Hepatocyte (in vitro differentiated cells): ENCODE results near the gene PTN.

Experiments used
- EZH2 ChIP-seq: fragments of 200-600 bp; sonication (generic); IDR thresholded peaks from 2 replicates; pipeline ENCODE4 v1.6.1; 2016; ENCODE audit warnings: antibody characterized with exemption, mild to moderate bottlenecking, borderline replicate concordance
- EZH2phosphoT487 ChIP-seq: fragments of 200-600 bp; sonication (generic); IDR thresholded peaks from one replicate; pipeline ENCODE4 v1.6.1; 2018; ENCODE audit warnings: antibody characterized with exemption, mild to moderate bottlenecking, low read depth, moderate library complexity; ENCODE audit not compliant: unreplicated experiment, severe bottlenecking
- TF ChIP-seq, protein P1 (sequence below): fragments of 200-600 bp; sonication (generic); IDR thresholded peaks from 2 replicates; pipeline ENCODE4 v1.5.1; 2016; ENCODE audit warnings: antibody characterized with exemption, mild to moderate bottlenecking; ENCODE audit not compliant: poor library complexity

DNA sequence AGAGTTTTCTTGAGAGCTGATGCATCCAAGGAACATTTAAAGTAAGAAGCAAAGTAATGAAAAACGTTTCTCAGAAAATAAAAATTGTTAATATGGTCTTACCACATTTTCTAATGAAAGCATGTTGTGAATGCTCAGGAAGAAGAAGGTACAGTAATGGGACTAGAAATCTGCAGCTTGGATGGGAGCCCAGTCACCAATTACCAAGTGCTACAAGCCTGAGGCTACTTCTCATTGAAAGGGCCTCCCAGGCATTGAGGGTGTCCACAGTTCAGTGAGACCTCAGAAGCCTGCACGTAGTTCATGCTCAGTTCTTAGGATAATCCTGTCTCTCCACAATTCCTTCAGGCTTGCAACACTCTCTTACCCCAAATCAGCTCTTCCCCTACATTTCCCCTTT is 17.6 kb downstream of the PTN start:
- TF ChIP-seq EZH2 (no peak), EZH2phosphoT487 (no peak)
- TF ChIP-seq, protein P1, sequence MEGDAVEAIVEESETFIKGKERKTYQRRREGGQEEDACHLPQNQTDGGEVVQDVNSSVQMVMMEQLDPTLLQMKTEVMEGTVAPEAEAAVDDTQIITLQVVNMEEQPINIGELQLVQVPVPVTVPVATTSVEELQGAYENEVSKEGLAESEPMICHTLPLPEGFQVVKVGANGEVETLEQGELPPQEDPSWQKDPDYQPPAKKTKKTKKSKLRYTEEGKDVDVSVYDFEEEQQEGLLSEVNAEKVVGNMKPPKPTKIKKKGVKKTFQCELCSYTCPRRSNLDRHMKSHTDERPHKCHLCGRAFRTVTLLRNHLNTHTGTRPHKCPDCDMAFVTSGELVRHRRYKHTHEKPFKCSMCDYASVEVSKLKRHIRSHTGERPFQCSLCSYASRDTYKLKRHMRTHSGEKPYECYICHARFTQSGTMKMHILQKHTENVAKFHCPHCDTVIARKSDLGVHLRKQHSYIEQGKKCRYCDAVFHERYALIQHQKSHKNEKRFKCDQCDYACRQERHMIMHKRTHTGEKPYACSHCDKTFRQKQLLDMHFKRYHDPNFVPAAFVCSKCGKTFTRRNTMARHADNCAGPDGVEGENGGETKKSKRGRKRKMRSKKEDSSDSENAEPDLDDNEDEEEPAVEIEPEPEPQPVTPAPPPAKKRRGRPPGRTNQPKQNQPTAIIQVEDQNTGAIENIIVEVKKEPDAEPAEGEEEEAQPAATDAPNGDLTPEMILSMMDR = no peak
